WTC11 (cell line): ENCODE results near the gene ROR2. TPM values are rescaled to one million over a fixed set of nuclear protein-coding genes. Genes with fewer than 3 reads are reported as not detected.

Experiments used
- ATAC-seq: fragments of 200-7000 bp; cut with Tn5 transposase; 2 replicates; pipeline ENCODE4 v1.10.0; 2021; ENCODE audit warnings: mild to moderate bottlenecking, moderate library complexity
- CTCF ChIA-PET: fragments of 300-600 bp; sonication (Branson Sonifier 250); formaldehyde crosslinking; loops from one replicate; lab custom pipeline; 2021; ENCODE audit warnings: antibody characterized with exemption; lab: Charles Lee
- POLR2A ChIA-PET: fragments of 350-600 bp; sonication (Branson Sonifier 250); formaldehyde crosslinking; loops from one replicate; lab custom pipeline; 2021; ENCODE audit warnings: antibody characterized with exemption; lab: Charles Lee
- DNase-seq: peaks from one replicate; pipeline ENCODE4 v3.0.0; 2021; ENCODE audit warnings: low spot score
- H3K27ac Mint-ChIP-seq: 2 replicates; pipeline ENCODE4 v1.8.0; 2021; ENCODE audit warnings: mixed read lengths
- H3K27me3 Mint-ChIP-seq: 2 replicates; pipeline ENCODE4 v1.8.0; 2021; ENCODE audit warnings: low read depth, mild to moderate bottlenecking, moderate library complexity, mixed read lengths
- H3K36me3 Mint-ChIP-seq: 2 replicates; pipeline ENCODE4 v1.8.0; 2021; ENCODE audit warnings: mixed read lengths
- H3K4me1 Mint-ChIP-seq: 2 replicates; pipeline ENCODE4 v1.8.0; 2022; ENCODE audit warnings: mixed read lengths
- H3K4me3 Mint-ChIP-seq: 2 replicates; pipeline ENCODE4 v1.8.0; 2021; ENCODE audit warnings: mild to moderate bottlenecking, moderate library complexity, mixed read lengths
- H3K9me3 Mint-ChIP-seq: 2 replicates; pipeline ENCODE4 v1.8.0; 2021; ENCODE audit warnings: mixed read lengths
- AFF4 ChIP-seq: sonication (generic); formaldehyde crosslinking; IDR thresholded peaks from 2 replicates; pipeline ENCODE4 v1.8.1; 2023; ENCODE audit warnings: mild to moderate bottlenecking, missing genetic modification reagents, borderline replicate concordance
- CBFB ChIP-seq: sonication (generic); formaldehyde crosslinking; IDR thresholded peaks from 2 replicates; pipeline ENCODE4 v1.8.1; 2022; ENCODE audit warnings: mild to moderate bottlenecking, low read depth, missing genetic modification reagents
- E2F1 ChIP-seq: sonication (generic); formaldehyde crosslinking; IDR thresholded peaks from 2 replicates; pipeline ENCODE4 v1.8.0; 2022; ENCODE audit warnings: mild to moderate bottlenecking, missing genetic modification reagents
- ELF4 ChIP-seq: sonication (generic); formaldehyde crosslinking; IDR thresholded peaks from 2 replicates; pipeline ENCODE4 v1.8.1; 2022; ENCODE audit warnings: low read depth, mild to moderate bottlenecking, moderate library complexity, missing genetic modification reagents
- ETV6 ChIP-seq: sonication (generic); formaldehyde crosslinking; IDR thresholded peaks from 2 replicates; pipeline ENCODE4 v1.8.1; 2022; ENCODE audit warnings: mild to moderate bottlenecking, missing genetic modification reagents
- GTF2I ChIP-seq: fragments of 250-450 bp; sonication (Bioruptor Pico); conservative IDR thresholded peaks from 2 replicates; pipeline ENCODE4 v1.4.0; 2021; ENCODE audit warnings: mild to moderate bottlenecking
- JAZF1 ChIP-seq: fragments of 250-450 bp; sonication (Bioruptor Pico); IDR thresholded peaks from 2 replicates; pipeline ENCODE4 v1.9.0; 2021; ENCODE audit warnings: moderate library complexity, mild to moderate bottlenecking, inconsistent platforms
- MYBL2 ChIP-seq: sonication (generic); formaldehyde crosslinking; IDR thresholded peaks from 2 replicates; pipeline ENCODE4 v1.8.1; 2023; ENCODE audit warnings: mild to moderate bottlenecking, moderate library complexity, missing genetic modification reagents
- NFATC4 ChIP-seq: fragments of 250-450 bp; sonication (Bioruptor Pico); IDR thresholded peaks from 2 replicates; pipeline ENCODE4 v1.9.0; 2021; ENCODE audit warnings: mild to moderate bottlenecking
- NFE2L1 ChIP-seq: sonication (generic); formaldehyde crosslinking; IDR thresholded peaks from 2 replicates; pipeline ENCODE4 v1.8.1; 2023; ENCODE audit warnings: missing genetic modification reagents
- TEAD1 ChIP-seq: sonication (generic); formaldehyde crosslinking; IDR thresholded peaks from 2 replicates; pipeline ENCODE4 v1.8.0; 2022; ENCODE audit warnings: mild to moderate bottlenecking, missing genetic modification reagents
- USF1 ChIP-seq: sonication (generic); formaldehyde crosslinking; IDR thresholded peaks from 2 replicates; pipeline ENCODE4 v1.8.0; 2022; ENCODE audit warnings: mild to moderate bottlenecking, missing genetic modification reagents
- ZNF281 ChIP-seq: sonication (generic); formaldehyde crosslinking; IDR thresholded peaks from 2 replicates; pipeline ENCODE4 v1.8.0; 2023; ENCODE audit warnings: mild to moderate bottlenecking, missing genetic modification reagents
- ZNF396 ChIP-seq: fragments of 250-450 bp; sonication (Bioruptor Pico); IDR thresholded peaks from 2 replicates; pipeline ENCODE4 v1.8.0; 2021; ENCODE audit warnings: mild to moderate bottlenecking, moderate library complexity, borderline replicate concordance
- ZNF425 ChIP-seq: fragments of 250-450 bp; sonication (Bioruptor Pico); conservative IDR thresholded peaks from 2 replicates; pipeline ENCODE4 v1.9.0; 2021; ENCODE audit warnings: mild to moderate bottlenecking
- total RNA-seq: library from RNA; stranded (reverse); gene quantifications from 3 replicates; pipeline ENCODE4 v1.2.3, GENCODE V29; 2021

The ROR2 gene
- total RNA-seq, 1 experiment from 2014 or later, result 19.8 TPM

- Mint-ChIP-seq H3K9me3 (peaks cover 34% of the 10 kb centered on the region), H3K27me3 (peaks cover 2% of the 10 kb centered on the region; the same call in 1 of the 2 replicates)
- TF ChIP-seq ZNF396 (CRISPR knock-in tag), result no peak
- TF ChIP-seq USF1, result no peak
- no peak for TF ChIP-seq ETV6 (CRISPR knock-in tag)
- no peak for TF ChIP-seq E2F1 (CRISPR knock-in tag)
- TF ChIP-seq JAZF1 (CRISPR knock-in tag), result no peak
- TF ChIP-seq, all 79 proteins: peak for 0
- H3K36me3 Mint-ChIP-seq, result peaks cover 8% of the 10 kb centered on the region
- no peak overlapping the region for H3K27ac Mint-ChIP-seq
- POLR2A ChIA-PET, result interaction anchor here (0.7 kb wide), 1 partner anchor 15 kb away, joined by 3 read pairs; no protein-coding TSS in a partner anchor
- no peak overlapping the region for H3K4me3 Mint-ChIP-seq
- DNase-seq (no peak), ATAC-seq (no peak)
- H3K4me1 Mint-ChIP-seq, result peaks cover 12% of the 10 kb centered on the region; the same call in 1 of the 2 replicates
- CTCF ChIA-PET, result interaction anchor here (1.2 to 2.0 kb wide), 4 partner anchors 8 to 188 kb away, joined by 3 to 8 read pairs (median 8); partner anchors contain the start of gene ROR2
Observed at GRCh38 chr9:91766315-91767069, 183.5 kb downstream of the ROR2 start.

- POLR2A ChIA-PET, result no interaction called here
- Mint-ChIP-seq H3K27ac (no peak overlapping the region), H3K9me3 (peaks cover 35% of the 10 kb centered on the region), H3K4me3 (no peak overlapping the region), H3K36me3 (peaks cover 8% of the 10 kb centered on the region), H3K4me1 (peaks cover 4% of the 10 kb centered on the region; the same call in 1 of the 2 replicates), H3K27me3 (peaks cover 2% of the 10 kb centered on the region; the same call in 1 of the 2 replicates)
- CTCF ChIA-PET, result interaction anchor here (1.5 kb wide), 1 partner anchor 190 kb away, joined by 8 read pairs; no protein-coding TSS in a partner anchor
- no peak for DNase-seq
- ATAC-seq, result no peak
- TF ChIP-seq ETV6 (CRISPR knock-in tag) (no peak), GTF2I (no peak), NFATC4 (CRISPR knock-in tag) (no peak), CBFB (CRISPR knock-in tag) (no peak), ELF4 (CRISPR knock-in tag) (no peak), ZNF425 (CRISPR knock-in tag) (no peak), NFE2L1 (no peak)
Observed at GRCh38 chr9:91765296-91765695, 184.7 kb downstream of the ROR2 start.

GRCh38 chr9:91764661-91765060 is 185.4 kb downstream of the ROR2 start:
- Mint-ChIP-seq H3K4me3 (no peak overlapping the region), H3K36me3 (peaks cover 8% of the 10 kb centered on the region), H3K27me3 (peaks cover 2% of the 10 kb centered on the region; the same call in 1 of the 2 replicates), H3K9me3 (peaks cover 35% of the 10 kb centered on the region), H3K27ac (no peak overlapping the region), H3K4me1 (no peaks in the 10 kb centered on the region)
- ATAC-seq (no peak), DNase-seq (no peak)
- ChIA-PET POLR2A (no interaction called here), CTCF (interaction anchor here (1.5 kb wide), 1 partner anchor 190 kb away, joined by 8 read pairs; no protein-coding TSS in a partner anchor)
- no peak for TF ChIP-seq MYBL2 (CRISPR knock-in tag)

- DNase-seq, result no peak
- Mint-ChIP-seq H3K4me1 (peaks cover 1% of the 10 kb centered on the region), H3K27me3 (peaks cover 2% of the 10 kb centered on the region; the same call in 1 of the 2 replicates), H3K4me3 (no peak overlapping the region), H3K27ac (no peak overlapping the region), H3K36me3 (peaks cover 8% of the 10 kb centered on the region), H3K9me3 (peaks cover 35% of the 10 kb centered on the region)
- ChIA-PET CTCF (interaction anchor here (0.6 to 1.9 kb wide), 3 partner anchors 10 to 189 kb away, joined by 3 to 7 read pairs (median 4); partner anchors contain the start of gene ROR2), POLR2A (no interaction called here)
- ATAC-seq, result no peak
- TF ChIP-seq ZNF281 (CRISPR knock-in tag) (no peak), TEAD1 (CRISPR knock-in tag) (no peak), AFF4 (CRISPR knock-in tag) (no peak)
Observed at GRCh38 chr9:91761362-91761761, 188.7 kb downstream of the ROR2 start.
